HTR-8/SVneo (cell line): ENCODE results near the gene AGMAT.
A peak's percentile ranks its signal among the peaks of the same experiment; 100 is the strongest.
"Not testable (repeated sequence)": the region's sequence is repeated elsewhere in the genome, so short reads cannot be mapped to it uniquely, and the experiment has no call there.

Experiments used
- DNase-seq: peaks from one replicate; pipeline ENCODE4 v3.0.0; 2011; ENCODE audit warnings: low spot score, mixed read lengths; ENCODE audit not compliant: insufficient read length
- FAIRE-seq: peaks from 2 replicates; lab custom pipeline; 2011; peaks lifted over from hg19 to GRCh38; lab: Jason Lieb, UNC

Gene AGMAT

GRCh38 chr1:15616373-15617172 is 31.7 kb upstream of the AGMAT start:
- DNase-seq (peak; percentile 19), FAIRE-seq (no peak)

GRCh38 chr1:15610167-15610566 is 25.3 kb upstream of the AGMAT start:
- DNase-seq = no peak
- FAIRE-seq = no peak

- FAIRE-seq = no peak
- DNase-seq = no peak
Observed at GRCh38 chr1:15609631-15610030, 24.8 kb upstream of the AGMAT start.

DNA sequence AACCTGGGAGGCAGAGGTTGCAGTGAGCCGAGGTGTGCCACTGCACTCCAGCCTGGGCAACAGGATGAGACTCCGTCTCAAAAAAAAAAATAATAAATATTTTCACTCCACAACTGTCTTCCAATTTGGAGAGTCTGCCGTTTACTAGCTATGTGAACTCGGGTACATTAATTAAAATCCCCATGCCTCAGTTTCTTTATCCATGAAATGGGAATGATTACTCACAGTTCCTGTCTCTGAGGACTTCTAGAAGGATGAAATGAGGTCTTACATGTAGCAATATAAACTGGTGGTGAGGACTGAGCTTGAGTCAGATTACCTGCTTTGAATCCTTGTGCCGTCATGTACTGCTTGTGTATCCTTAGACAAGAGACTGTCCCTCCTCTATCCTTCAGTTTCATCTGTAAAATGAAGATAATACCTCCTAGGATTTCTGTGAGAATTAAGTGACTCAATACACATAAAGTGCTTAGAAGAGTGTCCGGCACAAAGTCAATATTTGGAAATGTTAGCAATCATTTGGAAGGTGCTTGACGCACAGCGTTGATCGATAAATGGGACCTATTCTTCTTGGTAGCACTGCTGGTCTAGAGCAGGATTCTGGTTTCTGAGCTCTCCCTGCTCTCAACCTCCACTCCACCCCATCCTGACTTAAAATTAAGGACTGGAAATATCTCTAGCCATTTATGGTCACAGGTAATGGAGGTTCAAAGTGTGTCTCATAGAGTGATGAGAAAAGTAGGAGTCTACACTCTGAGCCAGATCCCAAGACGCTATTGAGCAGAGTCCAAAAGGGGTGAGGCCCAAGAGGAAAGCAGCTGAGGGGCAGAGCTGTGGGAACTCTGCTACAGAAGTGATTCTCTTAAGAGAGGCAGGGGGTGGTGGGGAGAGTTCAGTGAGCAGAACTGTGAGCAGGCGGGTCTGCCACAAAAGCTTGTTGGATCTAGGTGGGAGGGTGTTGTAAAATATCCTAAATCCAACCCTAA is 20.8 kb upstream of the AGMAT start:
- FAIRE-seq (no peak), DNase-seq (no peak)

DNA sequence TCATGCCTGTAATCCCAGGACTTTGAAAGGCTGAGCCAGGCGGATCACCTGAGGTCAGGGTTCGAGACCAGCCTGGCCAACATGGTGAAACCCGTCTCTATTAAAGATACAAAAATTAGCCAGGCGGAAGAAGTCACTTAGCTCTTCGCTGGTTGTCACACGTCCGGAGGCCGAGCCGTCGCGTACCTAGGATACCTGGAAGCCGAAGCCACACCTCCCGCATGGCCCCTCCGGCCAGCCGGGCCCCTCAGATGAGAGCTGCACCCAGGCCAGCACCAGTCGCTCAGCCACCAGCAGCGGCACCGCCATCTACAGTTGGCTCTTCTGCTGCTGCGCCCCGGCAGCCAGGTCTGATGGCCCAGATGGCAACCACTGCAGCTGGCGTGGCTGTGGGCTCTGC is 19.5 kb upstream of the AGMAT start:
- not testable (repeated sequence) for DNase-seq, FAIRE-seq

DNA sequence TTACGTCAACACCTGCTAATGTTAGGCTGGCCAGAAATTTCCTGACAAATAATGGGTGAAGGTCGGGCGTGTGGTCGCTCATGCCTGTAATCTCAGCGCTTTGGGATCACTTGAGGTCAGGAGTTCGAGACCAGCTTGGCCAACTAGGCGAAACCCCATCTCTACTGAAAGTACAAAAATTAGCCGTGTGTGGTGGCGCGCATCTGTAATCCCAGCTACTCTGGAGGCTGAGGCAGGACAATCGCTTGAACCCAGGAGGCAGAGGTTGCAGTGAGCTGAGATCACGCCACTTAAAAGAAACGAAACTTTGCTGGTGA is 19.1 kb upstream of the AGMAT start:
- DNase-seq, FAIRE-seq: not testable (repeated sequence)

- FAIRE-seq = peak; percentile 97
- peak; percentile 97 for DNase-seq
Observed at GRCh38 chr1:15603050-15603965, 18.5 kb upstream of the AGMAT start.

- DNase-seq (no peak), FAIRE-seq (no peak)
Observed at GRCh38 chr1:15598436-15598835, 13.6 kb upstream of the AGMAT start.

GRCh38 chr1:15595809-15596617 is 11.2 kb upstream of the AGMAT start:
- FAIRE-seq = no peak
- DNase-seq = no peak

DNA sequence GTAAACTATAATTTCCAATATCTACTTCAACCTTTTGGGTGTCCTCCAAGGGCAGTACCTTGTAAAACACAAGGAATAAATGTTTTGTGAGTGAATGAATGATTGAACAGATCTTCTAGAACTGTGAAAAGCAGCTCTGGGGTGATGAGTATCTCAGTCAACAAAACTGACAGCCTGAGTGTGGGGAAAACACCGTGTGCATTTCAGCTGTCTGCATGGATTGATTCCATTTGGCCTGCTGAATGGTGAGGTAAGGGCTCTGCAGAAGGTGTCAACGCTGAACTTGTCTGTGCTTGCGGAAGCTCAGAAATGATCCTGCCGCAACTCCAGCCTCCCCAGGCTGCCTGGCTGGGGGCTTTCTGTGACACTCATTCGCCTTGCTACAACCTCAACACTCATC is 7.4 kb upstream of the AGMAT start:
- DNase-seq (no peak), FAIRE-seq (no peak)

DNA sequence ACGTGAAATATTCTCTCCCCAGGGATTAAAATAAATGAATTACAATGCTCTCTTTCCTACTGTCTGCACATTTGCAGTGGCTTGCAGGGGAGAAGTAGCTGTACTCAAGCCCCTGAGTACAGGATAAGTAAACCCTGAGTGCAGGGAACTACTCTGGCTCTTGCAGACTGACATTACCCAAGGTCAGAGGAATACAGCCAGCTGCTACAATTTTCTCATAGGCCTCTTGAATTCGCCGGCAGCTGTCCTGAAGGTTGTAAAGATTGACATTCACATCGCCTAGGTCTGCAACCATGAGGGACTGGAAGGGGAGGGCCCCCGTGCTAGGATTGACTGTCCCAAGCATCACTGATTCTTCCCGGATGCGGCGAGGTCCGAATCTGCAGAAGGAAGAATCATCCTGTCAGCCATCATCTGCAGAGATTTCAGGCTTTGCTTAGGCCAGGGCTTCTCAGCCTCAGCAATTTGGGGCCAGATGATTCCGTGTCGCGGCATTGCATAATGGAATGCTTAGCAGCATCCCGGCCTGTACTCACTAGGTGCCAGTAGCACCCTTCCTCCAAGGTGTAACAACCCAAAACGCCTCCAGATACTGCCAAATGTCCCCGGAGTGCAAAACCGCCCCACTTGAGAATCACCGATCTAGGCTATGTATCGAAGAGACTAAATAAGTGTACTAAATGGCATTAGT is 1.7 kb downstream of the AGMAT start:
- FAIRE-seq (no peak), DNase-seq (no peak)

DNA sequence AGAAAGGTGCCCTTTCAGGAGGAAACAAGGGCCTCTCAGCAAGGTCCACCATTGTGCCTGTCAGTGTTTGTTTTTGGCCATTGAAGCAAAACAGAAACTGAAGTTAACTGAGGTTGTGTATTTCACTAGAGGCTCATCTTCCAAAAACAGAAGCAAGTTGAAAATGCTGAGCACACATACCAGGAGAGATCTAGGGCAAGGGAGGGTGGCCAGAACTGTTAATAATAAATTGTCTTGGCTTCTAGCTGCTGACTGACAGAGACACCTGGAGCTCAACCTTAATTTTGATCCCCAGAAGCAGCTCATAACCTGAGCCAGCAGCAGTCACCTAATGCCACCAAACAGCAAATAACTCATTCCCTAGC is 5.2 kb downstream of the AGMAT start:
- no peak for FAIRE-seq
- DNase-seq = no peak

DNA sequence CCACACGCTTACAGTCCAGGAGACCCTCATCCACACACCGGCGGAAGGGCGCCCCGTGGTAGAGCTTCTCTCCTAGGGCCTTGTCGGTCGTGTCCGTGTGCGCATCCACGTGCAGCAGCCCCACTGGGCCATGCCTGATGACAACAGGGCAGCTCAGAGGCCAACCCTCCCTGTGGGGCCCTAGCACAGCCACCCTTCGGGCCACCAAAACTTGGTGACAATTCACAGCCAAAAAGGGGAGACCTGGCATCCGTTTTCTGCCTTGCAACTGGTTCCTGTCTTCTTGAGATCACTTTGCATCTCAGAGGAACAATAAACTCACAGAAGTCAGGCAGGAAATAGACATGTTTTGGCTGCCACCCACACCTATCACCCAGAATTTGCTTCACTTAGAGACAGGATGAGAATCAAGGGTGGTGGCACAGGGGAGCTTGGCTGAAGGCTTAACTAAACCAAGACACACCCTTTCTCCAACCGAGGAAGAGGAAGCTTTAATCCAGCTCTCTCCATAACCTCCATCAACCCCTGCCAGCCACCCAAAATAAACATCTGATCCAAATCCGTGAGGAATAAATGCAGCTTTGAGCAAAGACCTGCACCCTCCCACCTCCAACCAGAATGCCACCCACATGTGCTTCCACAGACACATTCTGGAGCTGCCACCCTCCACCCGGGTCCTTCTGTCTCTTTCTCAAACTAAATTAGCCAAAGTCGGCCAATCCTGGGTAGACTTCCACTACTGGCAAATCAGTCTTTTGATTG is 5.7 kb downstream of the AGMAT start:
- no peak for DNase-seq
- FAIRE-seq = no peak

GRCh38 chr1:15577691-15578090 is 7.2 kb downstream of the AGMAT start:
- FAIRE-seq (no peak), DNase-seq (no peak)

DNA sequence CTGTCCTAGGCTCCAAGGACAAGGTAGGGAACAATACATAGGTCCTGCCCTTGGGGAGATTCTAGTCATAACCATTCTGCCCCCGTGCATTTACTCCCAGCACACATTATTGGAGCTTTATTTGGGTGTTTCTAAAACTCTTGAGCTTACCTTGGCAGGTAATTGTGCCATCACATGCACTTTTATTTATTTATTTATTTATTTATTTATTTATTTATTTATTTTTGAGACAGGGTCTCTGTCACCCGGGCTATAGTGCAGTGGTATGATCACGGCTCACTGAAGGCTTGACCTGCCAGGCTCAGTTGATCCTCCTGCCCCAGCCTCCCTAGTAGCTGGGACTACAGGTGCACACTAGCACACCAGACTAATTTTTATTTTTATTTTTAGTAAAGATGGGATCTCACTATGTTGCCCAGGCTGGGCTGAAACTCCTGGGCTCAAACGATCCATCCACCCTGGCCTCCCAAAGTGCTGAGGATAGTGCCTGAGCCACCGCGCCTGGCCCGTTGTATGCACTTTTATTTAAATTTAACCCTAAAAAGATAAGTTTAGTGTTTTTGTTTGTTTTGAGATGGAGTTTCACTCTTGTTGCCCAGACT is 9.2 kb downstream of the AGMAT start:
- DNase-seq (no peak), FAIRE-seq (no peak)

GRCh38 chr1:15574741-15575140 is 10.1 kb downstream of the AGMAT start:
- DNase-seq (no peak), FAIRE-seq (no peak)

DNA sequence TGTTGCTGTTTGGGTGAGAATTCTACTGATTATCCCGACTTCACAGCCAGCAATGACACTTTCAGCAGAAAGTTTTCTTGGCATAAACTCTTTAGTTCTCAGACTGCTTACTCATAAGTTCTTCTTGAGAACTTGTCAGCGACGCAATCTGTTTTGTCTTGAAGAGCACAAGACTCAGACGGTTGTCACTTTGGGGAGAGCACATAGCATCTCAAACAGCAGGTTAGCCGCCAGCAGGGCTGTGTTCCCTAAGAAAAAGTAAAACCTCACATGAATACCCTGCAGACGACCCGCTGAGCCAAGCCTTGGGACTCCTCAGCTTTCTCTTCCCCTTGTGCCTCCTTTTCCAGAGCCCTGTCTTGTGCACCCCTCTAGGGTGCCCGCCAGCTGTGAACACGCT is 11.4 kb downstream of the AGMAT start:
- no peak for FAIRE-seq
- DNase-seq = no peak

DNA sequence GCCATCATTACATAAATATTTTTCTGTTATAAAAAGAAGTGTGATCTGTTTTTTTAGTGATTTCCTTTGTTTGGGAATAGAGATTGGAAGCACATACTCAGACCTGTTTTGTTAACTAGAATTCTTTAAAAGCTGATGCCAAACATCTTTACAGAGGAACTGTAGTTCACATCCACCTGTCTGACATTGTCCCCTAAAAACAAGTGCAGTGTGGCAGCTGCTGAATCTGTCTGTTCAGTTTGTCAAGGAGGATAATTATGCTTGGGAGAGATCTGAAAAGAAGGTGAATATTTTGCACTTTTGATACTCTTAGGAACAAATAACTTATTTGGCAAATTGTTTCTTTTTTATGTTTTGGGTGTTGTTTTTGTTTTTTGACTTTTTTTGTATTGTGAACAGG is 13.6 kb downstream of the AGMAT start:
- FAIRE-seq (no peak), DNase-seq (no peak)
